GM18520 (cell line): ENCODE measurements around the gene TNFRSF21.
"Not testable (repeated sequence)": the region's sequence is repeated elsewhere in the genome, so short reads cannot be mapped to it uniquely, and the experiment has no call there.

ENCODE experiments used
- ATAC-seq: cut with Tn5 transposase; IDR thresholded peaks from one replicate; pipeline ENCODE4 v1.9.1; 2021; ENCODE audit not compliant: unreplicated experiment

TNFRSF21 gene

DNA sequence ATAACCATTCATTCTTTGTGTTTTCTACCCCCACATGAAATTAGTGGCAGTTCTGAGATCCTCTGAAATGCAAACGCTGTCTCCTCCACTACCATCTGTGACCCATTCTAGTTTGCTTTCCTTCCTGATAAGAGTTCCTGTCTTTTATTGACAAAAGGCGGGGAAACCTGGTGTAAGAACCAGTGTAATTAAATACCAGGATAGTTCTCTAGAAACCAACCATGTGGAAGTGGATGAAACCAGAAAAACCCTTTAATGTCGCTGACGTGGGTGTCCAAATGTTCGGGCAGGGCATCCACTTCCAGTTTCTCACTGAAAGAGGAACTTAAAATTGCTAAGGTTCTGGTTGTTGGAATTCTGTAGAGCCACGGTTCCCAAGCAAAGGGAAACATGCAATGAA, 79.1 kb downstream of the TNFRSF21 start:
- no peak for ATAC-seq

DNA sequence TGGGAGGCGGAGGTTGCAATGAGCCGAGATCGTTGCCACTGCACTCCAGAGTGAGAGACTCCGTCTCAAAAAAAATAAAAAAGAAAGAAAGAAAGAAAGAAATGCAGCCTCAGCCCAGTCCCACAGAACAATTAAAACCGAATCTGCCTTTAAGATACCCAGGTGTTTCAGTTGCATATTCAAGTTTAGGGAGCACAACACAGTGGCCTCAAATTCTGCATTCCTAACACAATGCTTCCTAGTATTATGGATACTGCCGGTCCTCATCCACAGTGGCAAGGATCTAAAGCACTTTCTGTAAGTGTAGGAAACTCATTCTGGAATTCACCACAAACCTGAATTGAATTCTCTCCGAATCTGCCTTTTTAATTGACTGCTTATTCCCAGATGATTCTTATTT, 80.5 kb downstream of the TNFRSF21 start:
- no peak for ATAC-seq

GRCh38 chr6:47228093-47228492, 81.6 kb downstream of the TNFRSF21 start:
- ATAC-seq = not testable (repeated sequence)

GRCh38 chr6:47223251-47223650, 86.5 kb downstream of the TNFRSF21 start:
- ATAC-seq = not testable (repeated sequence)

GRCh38 chr6:47221565-47221964, 88.1 kb downstream of the TNFRSF21 start:
- ATAC-seq = no peak

DNA sequence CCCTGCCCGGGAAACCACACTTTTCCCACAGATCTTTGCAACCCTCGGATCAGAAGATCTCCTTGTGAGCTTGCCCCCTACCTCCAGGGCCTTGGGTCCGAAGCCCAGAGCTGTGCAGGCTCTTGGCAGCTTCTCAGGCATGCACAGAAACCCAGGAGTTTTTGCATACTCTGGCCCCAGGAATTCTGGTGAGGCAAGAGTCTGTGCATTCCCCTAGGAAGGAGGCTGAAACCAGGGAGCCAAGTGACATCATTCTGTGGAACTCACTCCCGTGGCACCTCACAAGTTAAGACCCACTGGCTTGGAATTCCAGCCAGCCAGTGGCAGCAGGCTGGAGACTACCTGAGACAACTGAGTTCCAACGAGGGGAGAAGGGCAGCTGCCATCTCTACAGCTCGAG, 100.1 kb downstream of the TNFRSF21 start:
- ATAC-seq = no peak

DNA sequence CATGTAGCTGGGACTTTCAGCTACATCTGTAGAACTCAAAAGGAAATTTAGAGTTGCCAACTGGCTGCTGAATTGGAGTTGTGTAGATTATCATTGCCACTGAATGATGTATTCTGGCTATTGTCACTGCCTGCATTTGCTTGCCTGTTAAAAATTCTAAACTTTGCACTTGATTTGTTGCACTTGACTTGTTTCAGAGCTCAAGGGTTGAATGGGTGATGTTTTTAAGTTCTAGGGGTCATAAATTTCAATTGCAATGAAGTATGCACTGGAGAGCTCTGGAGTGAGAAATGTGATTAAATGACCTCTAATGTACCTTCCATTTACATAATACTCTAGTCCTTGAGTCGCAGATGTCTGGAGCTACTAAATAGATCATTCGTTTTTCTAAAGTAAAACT, 102.4 kb downstream of the TNFRSF21 start:
- no peak for ATAC-seq

DNA sequence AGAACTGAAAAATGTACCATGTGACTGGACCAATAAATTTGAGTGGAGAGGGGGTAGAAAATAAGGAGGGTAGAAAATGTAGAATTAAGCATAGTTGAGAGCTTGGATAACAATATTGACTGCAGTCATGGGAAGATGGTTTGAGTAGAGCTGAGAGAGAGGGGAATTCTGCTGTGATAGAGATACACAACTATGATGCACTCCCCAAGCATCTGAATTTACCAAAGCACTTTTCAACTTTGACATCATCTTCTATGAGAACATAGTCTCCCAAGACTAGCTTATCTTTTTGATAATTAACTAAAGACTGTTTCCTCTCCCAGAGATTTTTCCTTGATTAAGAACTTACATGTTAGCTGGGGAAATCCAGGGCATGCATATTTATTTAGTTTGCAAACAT, 103.1 kb downstream of the TNFRSF21 start:
- no peak for ATAC-seq

GRCh38 chr6:47203938-47204611, 105.6 kb downstream of the TNFRSF21 start:
- no peak for ATAC-seq

GRCh38 chr6:47203266-47203937, 106.3 kb downstream of the TNFRSF21 start:
- peak; percentile 71 for ATAC-seq

GRCh38 chr6:47202644-47203205, 107.0 kb downstream of the TNFRSF21 start:
- ATAC-seq = no peak

DNA sequence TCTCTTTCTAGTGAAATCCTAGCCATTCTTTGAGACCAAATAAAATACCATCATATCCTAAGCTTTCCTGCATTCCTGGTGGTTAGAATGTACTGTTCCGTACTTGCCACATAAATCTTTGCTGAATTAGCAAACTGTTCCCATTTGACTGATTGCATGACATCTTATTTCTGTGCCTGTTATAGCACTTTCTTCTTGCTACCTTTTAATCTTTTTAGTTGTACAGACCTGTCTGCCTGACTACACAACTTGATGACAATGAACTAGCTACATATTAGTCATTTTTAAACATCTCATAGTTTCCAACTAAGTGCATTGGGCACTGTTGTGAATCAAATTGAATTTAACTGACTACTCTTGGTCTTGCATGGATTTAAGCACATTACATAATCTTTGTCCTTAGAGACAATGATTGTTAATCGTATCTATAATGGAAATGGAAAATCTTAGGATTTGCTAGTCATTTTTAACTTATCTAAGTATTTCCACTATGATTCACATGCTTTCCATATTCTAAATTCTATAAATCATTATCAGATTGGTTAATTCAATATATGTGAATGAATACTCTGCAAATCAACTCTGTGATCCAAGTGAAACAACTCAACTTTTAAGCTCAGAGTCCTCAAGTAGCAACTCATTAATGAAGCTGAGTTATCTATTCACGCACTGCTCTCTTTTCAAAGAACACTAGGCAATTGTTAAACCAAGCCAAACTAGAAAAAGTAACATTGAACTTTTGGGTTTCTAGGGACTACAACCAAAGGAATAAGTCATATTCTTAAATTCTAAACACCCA, 109.0 kb downstream of the TNFRSF21 start:
- ATAC-seq = no peak

DNA sequence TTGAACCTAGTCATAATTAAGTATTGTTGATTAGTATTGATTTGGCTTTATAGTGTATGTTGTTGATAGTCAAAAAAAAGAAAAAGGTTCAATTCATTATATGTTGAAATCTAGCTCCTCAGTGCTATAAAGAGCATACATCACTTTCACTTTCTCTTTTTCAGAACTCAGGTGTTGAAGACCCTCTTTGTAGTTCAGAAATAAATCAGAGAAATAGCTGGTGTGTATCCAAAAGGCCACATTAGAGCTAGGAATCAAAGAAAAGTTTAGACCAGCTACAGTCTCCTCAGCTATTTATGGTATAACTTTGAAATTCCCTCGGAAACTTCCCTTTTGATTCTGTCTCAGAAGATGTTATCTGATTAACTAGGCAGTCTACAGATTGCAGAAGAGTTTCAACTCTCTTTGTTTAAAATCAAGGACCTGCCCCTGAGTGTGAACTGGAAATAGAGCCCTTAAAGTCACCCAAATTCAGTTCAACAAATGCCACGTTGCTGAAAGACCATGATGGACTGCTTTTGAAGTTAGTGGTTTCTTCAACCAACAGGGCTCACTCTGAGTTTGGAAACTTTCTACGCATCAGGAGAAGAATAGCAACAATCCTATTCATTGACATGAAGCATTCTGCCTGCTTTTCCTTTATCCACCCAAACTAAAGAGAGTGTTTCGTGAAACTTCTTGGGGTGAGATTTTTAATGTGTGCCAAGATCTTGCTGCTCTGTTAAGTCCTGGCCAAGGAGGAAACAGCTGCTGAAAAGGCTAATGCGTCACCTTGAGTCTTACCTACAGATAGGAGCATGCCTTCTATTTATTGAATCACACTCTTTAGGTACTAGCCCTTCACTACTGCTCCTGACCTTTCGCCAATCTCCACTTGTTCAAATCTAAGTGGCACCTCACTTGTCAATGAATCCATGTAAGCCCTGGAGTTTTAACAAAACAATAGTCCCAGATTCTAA, 111.7 kb downstream of the TNFRSF21 start:
- no peak for ATAC-seq

DNA sequence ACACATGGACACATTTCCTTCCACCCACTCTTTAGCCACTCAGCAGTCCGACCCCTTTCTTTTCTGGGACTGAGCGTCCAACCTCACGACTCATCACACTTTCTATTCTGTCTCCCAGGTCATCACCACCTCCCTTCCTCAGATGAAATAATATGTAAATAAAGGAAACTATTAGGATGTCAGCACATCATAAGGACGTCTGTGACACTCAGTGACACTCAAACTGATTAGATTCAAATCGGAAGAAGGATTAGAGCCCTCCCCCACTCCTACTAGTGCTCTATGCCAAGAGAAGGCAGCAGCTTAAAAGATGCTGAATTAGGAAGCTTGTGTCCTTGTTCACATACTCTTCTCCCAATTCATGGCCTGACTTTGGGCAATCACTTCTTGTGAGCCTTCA, 113.6 kb downstream of the TNFRSF21 start:
- no peak for ATAC-seq

GRCh38 chr6:47195011-47195650, 114.6 kb downstream of the TNFRSF21 start:
- ATAC-seq = no peak

DNA sequence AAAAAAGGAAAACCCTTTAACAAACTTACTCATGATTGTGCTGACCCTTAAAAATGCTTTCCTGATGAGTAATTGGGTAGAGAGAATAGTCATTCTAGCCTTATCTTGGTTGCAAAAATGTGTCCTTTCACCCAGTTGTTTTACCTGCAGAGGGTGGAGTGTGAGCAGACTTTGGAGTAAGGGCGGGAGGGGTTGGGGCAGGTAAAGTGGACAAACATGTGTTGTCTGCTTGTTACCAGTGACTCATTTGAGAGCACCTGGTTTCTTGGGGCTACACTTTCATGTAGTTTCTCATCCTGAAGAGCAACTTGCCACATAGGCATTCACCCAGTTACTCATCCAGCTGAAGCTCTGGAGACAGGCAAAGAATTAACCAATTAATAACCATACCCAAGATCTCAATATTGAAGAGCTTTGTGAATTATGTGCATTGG, 121.1 kb downstream of the TNFRSF21 start:
- ATAC-seq = no peak

DNA sequence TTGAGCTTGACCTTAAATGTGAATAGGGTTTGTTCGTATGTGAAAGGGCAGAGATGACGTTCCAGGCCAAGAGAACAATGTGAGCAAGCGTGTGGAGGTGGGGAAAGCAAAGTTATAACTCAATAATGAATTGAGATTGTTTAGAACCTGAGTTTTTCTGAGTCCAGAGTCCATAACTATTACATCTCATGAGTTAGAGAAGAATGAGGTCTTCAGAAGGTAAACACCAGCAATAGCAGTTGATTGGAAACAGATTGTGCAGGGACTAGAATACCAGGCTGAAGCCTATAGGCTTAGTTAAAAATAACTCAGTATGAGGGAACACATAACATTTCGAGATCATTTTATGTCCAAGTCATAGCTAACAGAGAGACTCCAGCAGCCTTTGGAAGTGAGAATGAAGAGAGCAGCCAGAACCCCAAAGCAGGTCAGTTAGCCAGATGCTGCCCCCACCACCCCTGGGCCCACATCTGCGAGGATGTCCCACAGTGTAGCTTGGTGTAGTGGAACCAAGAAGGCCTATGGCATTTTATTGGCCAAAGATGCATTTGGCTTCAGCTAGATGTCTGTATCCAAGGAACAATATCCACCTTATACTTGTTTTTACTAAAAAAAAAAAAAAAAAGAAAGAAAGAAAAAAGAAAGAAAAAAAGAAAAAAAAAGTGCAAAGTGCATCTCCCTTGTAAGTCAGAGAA, 121.7 kb downstream of the TNFRSF21 start:
- no peak for ATAC-seq

DNA sequence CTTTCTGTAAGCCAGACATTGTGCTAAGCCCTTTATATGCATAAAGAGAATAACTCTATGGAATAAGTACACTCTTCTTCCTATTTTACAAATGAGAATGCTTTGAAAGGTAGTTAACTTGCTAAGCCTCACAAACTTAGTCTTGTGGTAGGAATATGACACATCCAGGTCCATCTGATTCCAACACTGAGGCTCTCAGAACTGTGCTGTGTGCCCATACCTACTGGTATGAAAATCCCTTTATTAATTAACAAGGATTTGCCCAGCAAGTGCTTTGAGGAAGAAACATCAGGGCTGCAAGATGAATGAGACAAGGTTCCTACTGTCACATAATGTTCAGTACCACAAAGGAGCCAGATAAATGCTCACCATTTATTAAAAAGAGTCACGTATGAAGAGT, 122.6 kb downstream of the TNFRSF21 start:
- no peak for ATAC-seq

DNA sequence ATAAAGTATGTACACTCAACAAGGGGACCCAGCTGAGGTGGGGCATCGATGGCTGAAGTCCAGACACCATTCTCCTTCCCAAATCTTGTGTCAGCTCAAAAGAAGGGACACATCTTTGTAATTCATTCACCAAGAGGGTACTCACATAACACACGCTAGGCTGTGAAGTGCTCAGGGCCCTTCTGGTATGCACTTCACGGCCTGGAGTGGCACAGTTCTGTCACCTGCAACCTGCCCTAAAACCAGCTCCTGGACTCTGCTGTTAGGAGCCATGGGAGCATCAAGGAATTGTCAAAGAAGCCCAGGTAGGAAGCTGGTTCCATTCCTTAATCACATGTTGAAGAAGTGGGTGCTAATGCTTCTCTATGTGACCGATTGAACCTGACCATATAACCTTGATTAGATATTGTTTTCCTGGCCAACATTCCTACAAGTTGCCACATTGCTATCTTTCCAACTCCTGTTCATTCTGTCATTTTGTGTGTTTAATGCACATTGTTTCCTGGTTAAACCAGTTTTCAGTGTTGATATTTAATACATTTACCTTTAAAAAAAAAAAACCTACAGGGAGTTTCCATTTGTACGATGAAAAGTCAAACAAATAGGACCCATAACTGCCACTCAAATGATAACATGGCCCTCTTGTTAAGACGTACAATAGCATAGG, 127.3 kb downstream of the TNFRSF21 start:
- ATAC-seq = no peak
